B cell (primary cell): ENCODE data around the gene MTHFD1L. TPM values are rescaled to one million over a fixed set of nuclear protein-coding genes. Genes with fewer than 3 reads are reported as not detected.

Source experiments
- ATAC-seq: fragments of 200-7000 bp; cut with Tn5 transposase; one replicate; pipeline ENCODE4 v1.10.0; 2021; ENCODE audit warnings: low read depth, mild to moderate bottlenecking, moderate number of reproducible peaks, moderate library complexity
- CTCF ChIA-PET: fragments of 350-600 bp; sonication (Branson Sonifier 250); formaldehyde crosslinking; loops from one replicate; lab custom pipeline; 2021; ENCODE audit warnings: antibody characterized with exemption, inconsistent platforms; lab: Charles Lee
- POLR2A ChIA-PET: fragments of 350-600 bp; sonication (Branson Sonifier 250); formaldehyde crosslinking; loops from one replicate; lab custom pipeline; 2021; ENCODE audit warnings: antibody characterized with exemption; lab: Charles Lee
- DNase-seq: peaks from one replicate; pipeline ENCODE4 v3.0.0; 2013
- H2AFZ ChIP-seq: 2 replicates; pipeline ENCODE4 v1.6.1; 2012; ENCODE audit warnings: mild to moderate bottlenecking, low read depth, low read length; ENCODE audit not compliant: insufficient read depth, poor library complexity, severe bottlenecking
- H3K27ac ChIP-seq, 2 donors: 1 replicate in 1 of 2; 2 replicates in 1 of 2; pipeline ENCODE4 v1.5.1; 2012 to 2013; ENCODE audit warnings: low read length in 2 of 2, mild to moderate bottlenecking in 2 of 2, moderate library complexity in 1 of 2
- H3K27me3 ChIP-seq, 4 experiments: fragments of 200-600 bp in 1 of 4; sonication (generic) in 1 of 4; replicated peaks in 1 of 4; 1 replicate in 2 of 4; 2 replicates in 2 of 4; pipeline versions ENCODE4 v1.6.1 to v1.7.0; 2013 to 2016; ENCODE audit warnings: low read length in 3 of 4, mild to moderate bottlenecking in 2 of 4, mixed read lengths in 1 of 4, moderate library complexity in 1 of 4; ENCODE audit not compliant: insufficient read depth in 4 of 4, control insufficient read depth in 3 of 4; ENCODE audit errors: control extremely low read depth in 1 of 4
- H3K36me3 ChIP-seq, 2 experiments: replicated peaks in 1 of 2; 1 replicate in 1 of 2; 2 replicates in 1 of 2; pipeline versions ENCODE4 v1.6.1 to v1.7.1; 2013; ENCODE audit warnings: low read length in 1 of 2; ENCODE audit not compliant: insufficient read depth in 2 of 2, control insufficient read depth in 1 of 2; ENCODE audit errors: control extremely low read depth in 1 of 2, extremely low read depth in 1 of 2
- H3K4me1 ChIP-seq, 2 donors: fragments of 200-600 bp in 1 of 2; sonication (generic) in 1 of 2; 1 replicate in 1 of 2; 2 replicates in 1 of 2; pipeline versions ENCODE4 v1.5.1 to v1.6.1; 2013 to 2017; ENCODE audit warnings: low read length in 2 of 2; ENCODE audit not compliant: control insufficient read depth in 2 of 2, insufficient read depth in 2 of 2
- H3K4me2 ChIP-seq: replicated peaks from 2 replicates; pipeline ENCODE3; 2012; ENCODE audit warnings: mild to moderate bottlenecking, low read depth, low read length; ENCODE audit not compliant: poor library complexity, severe bottlenecking
- H3K4me3 ChIP-seq, 5 experiments: fragments of 200-600 bp in 1 of 5; sonication (generic) in 1 of 5; 1 replicate in 3 of 5; 2 replicates in 2 of 5; pipeline versions ENCODE4 v1.5.1 to v1.7.0; 2011 to 2016; ENCODE audit warnings: low read length in 4 of 5, mild to moderate bottlenecking in 4 of 5, low read depth in 2 of 5, control low read depth in 1 of 5, moderate library complexity in 1 of 5; ENCODE audit not compliant: insufficient read depth in 1 of 5; ENCODE audit errors: control extremely low read depth in 1 of 5, extremely low read depth in 1 of 5
- H3K79me2 ChIP-seq: fragments of 200-600 bp; sonication (generic); one replicate; pipeline ENCODE4 v1.6.0; 2016; ENCODE audit warnings: low read length; ENCODE audit not compliant: control insufficient read depth, insufficient read depth
- H3K9ac ChIP-seq: fragments of 200-600 bp; sonication (generic); 2 replicates; pipeline ENCODE4 v1.6.1; 2017; ENCODE audit warnings: mild to moderate bottlenecking, low read length, moderate library complexity
- H3K9me3 ChIP-seq, 3 donors: one replicate each; pipeline versions ENCODE4 v1.6.1 to v1.7.1; 2013; ENCODE audit warnings: low read length in 2 of 3; ENCODE audit not compliant: control insufficient read depth in 2 of 3, insufficient read depth in 1 of 3; ENCODE audit errors: control extremely low read depth in 1 of 3
- H4K20me1 ChIP-seq: 2 replicates; pipeline ENCODE4 v1.6.0; 2012; ENCODE audit warnings: mild to moderate bottlenecking, low read length; ENCODE audit not compliant: insufficient read depth, control insufficient read depth, poor library complexity, severe bottlenecking
- H3K27ac Mint-ChIP-seq: one replicate; pipeline ENCODE4 v1.8.0; 2021; ENCODE audit warnings: mixed read lengths
- H3K27me3 Mint-ChIP-seq: one replicate; pipeline ENCODE4 v1.8.0; 2021; ENCODE audit warnings: mixed read lengths
- H3K4me1 Mint-ChIP-seq: one replicate; pipeline ENCODE4 v1.8.0; 2021; ENCODE audit warnings: mixed read lengths
- H3K4me3 Mint-ChIP-seq: one replicate; pipeline ENCODE4 v1.8.0; 2021; ENCODE audit warnings: mixed read lengths
- H3K9me3 Mint-ChIP-seq: one replicate; pipeline ENCODE4 v1.8.0; 2022; ENCODE audit warnings: mixed read lengths; ENCODE audit not compliant: insufficient read depth
- EZH2 ChIP-seq: IDR thresholded peaks from 2 replicates; pipeline ENCODE4 v1.6.1; 2012; ENCODE audit warnings: borderline replicate concordance, low read depth, mild to moderate bottlenecking, moderate library complexity, low read length; ENCODE audit not compliant: insufficient read depth, poor library complexity, severe bottlenecking
- WGBS: methylation state at CpG from one replicate; pipeline ENCODE4 v1.1.5; 2013; ENCODE audit warnings: missing lambda C conversion rate; ENCODE audit not compliant: insufficient coverage; 5-methylcytosine and 5-hydroxymethylcytosine counted together
- intact Hi-C: fragments of 100-400 bp; cut with micrococcal nuclease; formaldehyde crosslinking; loops from one replicate; pipeline ENCODE4 v1.10.0; 2022
- polyA plus RNA-seq: library from polyadenylated mRNA; depleted of rRNA; stranded (reverse); fragments of >200 nt; gene quantifications from 2 replicates; pipeline ENCODE4 v1.2.3, GENCODE V29; 2012
- total RNA-seq, 2 donors: library from RNA; stranded (reverse); fragments of 120-200 nt in 1 of 2; gene quantifications; 1 replicate in 1 of 2; 2 replicates in 1 of 2; pipeline versions ENCODE4 v1.2.3 to v1.2.4, GENCODE V29; 2013 to 2022
- TF ChIP-seq, protein P1 (sequence below): fragments of 200-600 bp; IDR thresholded peaks from one replicate; pipeline ENCODE4 v1.8.0; 2022; ENCODE audit warnings: antibody characterized with exemption, mild to moderate bottlenecking

MTHFD1L gene
- total and polyA plus RNA-seq, 2 donors (not counting 1 experiment from before 2014, with no cell fraction given): 2.9 to 16.1 TPM

GRCh38 chr6:151088963-151089362, 223.5 kb downstream of the MTHFD1L start:
- Mint-ChIP-seq H3K4me3 (no peak overlapping the region), H3K4me1 (peaks cover 2% of the 10 kb centered on the region), H3K27me3 (no peaks in the 10 kb centered on the region), H3K9me3 (no peaks in the 10 kb centered on the region), H3K27ac (no peak overlapping the region)
- no peak overlapping the region for H3K4me3 ChIP-seq
- H3K9ac ChIP-seq: no peak overlapping the region
- intact Hi-C loops: no loop called here
- no peaks in the 10 kb centered on the region for H3K79me2 ChIP-seq
- H3K4me1 ChIP-seq: no peaks in the 10 kb centered on the region
- TF ChIP-seq, protein P1, sequence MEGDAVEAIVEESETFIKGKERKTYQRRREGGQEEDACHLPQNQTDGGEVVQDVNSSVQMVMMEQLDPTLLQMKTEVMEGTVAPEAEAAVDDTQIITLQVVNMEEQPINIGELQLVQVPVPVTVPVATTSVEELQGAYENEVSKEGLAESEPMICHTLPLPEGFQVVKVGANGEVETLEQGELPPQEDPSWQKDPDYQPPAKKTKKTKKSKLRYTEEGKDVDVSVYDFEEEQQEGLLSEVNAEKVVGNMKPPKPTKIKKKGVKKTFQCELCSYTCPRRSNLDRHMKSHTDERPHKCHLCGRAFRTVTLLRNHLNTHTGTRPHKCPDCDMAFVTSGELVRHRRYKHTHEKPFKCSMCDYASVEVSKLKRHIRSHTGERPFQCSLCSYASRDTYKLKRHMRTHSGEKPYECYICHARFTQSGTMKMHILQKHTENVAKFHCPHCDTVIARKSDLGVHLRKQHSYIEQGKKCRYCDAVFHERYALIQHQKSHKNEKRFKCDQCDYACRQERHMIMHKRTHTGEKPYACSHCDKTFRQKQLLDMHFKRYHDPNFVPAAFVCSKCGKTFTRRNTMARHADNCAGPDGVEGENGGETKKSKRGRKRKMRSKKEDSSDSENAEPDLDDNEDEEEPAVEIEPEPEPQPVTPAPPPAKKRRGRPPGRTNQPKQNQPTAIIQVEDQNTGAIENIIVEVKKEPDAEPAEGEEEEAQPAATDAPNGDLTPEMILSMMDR: no peak
- TF ChIP-seq EZH2: no peak
- peaks cover 3% of the 10 kb centered on the region in 2 experiments for H3K36me3 ChIP-seq
- H3K27me3 ChIP-seq: no peaks in the 10 kb centered on the region
- no peak overlapping the region for H3K27ac ChIP-seq
- POLR2A ChIA-PET: no interaction called here
- CTCF ChIA-PET: no interaction called here
- H4K20me1 ChIP-seq: no peaks in the 10 kb centered on the region
- ATAC-seq (no peak), DNase-seq (no peak)
- H2AFZ ChIP-seq: no peak overlapping the region
- H3K9me3 ChIP-seq: no peaks in the 10 kb centered on the region
- no peak overlapping the region for H3K4me2 ChIP-seq
- 100% methylated on average over 3 of the region's 3 CpGs for WGBS

- Histone ChIP-seq H4K20me1 (no peaks in the 10 kb centered on the region), H2AFZ (no peak overlapping the region), H3K4me2 (no peak overlapping the region), H3K27ac (no peak overlapping the region), H3K9me3 (no peaks in the 10 kb centered on the region), H3K4me3 (no peak overlapping the region), H3K36me3 (peaks cover 3% of the 10 kb centered on the region in 2 experiments), H3K27me3 (no peaks in the 10 kb centered on the region), H3K4me1 (no peaks in the 10 kb centered on the region), H3K79me2 (no peaks in the 10 kb centered on the region), H3K9ac (no peak overlapping the region)
- TF ChIP-seq, protein P1: no peak
- no peak for TF ChIP-seq EZH2
- Mint-ChIP-seq H3K27ac (no peak overlapping the region), H3K4me3 (no peak overlapping the region), H3K4me1 (peaks cover 2% of the 10 kb centered on the region), H3K27me3 (no peaks in the 10 kb centered on the region), H3K9me3 (no peaks in the 10 kb centered on the region)
- POLR2A ChIA-PET: no interaction called here
- DNase-seq: no peak
- WGBS: 100% methylated on average over 2 of the region's 4 CpGs
- intact Hi-C loops: no loop called here
- CTCF ChIA-PET: no interaction called here
- no peak for ATAC-seq
Observed at GRCh38 chr6:151089978-151090377, 224.5 kb downstream of the MTHFD1L start.
